NCI-H748 (cell line): Measurements from ENCODE around the gene HSDL2.
"Not testable (repeated sequence)": the region's sequence is repeated elsewhere in the genome, so short reads cannot be mapped to it uniquely, and the experiment has no call there.

Experiments used
- DNase-seq: peaks from one replicate; lab custom pipeline; 2025; ENCODE audit not compliant: unreplicated experiment; lab: John Stamatoyannopoulos, UW

The HSDL2 gene

DNA sequence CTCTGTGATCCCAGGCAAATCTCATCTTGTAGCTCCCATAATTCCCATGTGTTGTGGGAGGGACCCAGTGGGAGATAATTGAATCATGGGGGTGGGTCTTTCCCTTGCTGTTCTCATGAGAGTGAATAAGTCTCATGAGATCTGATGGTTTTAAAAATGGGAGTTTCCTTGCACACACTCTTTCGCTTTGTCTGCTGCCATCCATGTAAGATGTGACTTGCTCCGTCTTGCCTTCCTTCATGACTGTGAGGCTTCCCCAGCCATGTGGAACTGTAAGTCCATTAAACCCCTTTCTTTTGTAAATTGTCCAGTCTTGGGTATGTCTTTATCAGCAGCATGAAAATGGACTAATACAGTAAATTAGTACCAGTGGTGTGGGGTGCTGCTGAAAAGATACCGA lies 14.7 kb upstream of the HSDL2 start:
- not testable (repeated sequence) for DNase-seq

DNA sequence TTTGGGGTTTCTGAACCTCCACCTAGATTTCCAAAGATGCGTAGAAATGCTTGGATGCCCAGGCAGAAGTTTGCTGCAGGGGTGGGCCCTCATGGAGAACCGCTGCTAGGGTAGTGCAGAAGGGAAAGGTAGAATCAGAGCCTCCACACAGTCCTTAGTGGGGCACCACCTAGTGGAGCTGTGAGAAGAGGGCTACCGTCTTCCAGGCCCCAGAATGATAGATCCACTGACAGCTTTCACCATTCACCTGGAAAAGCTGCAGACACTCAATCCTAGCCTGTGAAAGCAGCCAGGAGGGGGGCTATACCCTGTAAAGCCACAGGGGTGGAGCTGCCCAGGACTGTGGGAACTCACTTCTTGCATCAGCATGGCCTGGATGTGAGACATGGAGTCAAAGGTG lies 13.3 kb upstream of the HSDL2 start:
- peak; percentile 22 for DNase-seq

DNA sequence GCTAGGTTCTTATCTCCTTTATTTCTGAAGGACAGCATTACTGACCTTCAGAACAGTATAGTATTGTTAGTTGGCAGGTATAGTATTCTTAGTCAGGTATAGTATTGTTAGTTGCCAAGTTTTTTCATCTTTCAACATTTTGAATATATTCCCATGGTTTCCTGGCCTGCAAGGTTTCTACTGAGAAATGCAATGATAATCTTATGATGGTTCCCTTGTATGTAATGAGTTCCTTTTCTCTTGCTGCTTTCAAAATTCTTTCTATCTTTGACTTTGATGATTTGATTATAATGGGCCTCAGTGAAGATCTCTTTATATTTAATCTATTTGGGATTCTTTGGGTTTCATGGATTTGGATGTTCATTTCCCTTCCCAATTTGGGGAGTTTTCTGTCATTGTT lies 12.4 kb upstream of the HSDL2 start:
- DNase-seq = no peak

DNA sequence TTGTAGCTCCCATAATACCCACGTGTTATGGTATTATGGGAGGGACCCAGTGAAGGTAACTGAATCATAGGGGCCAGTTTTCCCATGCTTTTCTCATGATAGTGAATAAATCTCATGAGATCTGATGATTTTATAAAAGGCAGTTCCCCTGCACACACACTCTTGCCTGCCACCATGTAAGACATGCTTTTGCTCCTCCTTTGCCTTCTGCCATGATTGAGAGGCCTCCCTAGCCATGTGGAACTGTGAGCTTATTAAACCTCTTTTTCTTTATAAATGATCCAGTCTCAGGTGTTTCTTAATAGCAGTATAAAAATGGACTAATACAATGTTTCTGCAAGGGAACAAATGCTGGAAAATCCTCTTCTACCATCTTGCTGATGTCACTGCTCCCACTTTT lies 10.1 kb upstream of the HSDL2 start:
- DNase-seq = no peak

DNA sequence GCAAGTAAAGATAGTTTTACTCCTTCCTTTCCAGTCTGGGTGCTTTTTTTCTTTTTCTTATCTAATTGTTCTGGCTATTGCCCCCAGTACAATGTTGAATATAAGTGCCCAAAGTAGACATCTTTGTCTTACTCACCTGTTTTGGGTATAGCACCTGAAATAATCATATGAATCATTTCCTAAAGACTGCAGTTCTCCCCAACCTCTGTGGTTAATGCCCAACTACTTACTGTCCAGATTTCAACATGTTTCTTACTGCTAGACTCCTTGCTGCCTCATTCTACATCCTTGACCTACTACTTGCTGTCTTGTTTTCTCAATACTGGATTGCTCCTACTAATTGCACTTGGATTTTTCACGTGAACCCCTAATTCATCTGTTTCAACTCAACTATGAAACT lies 8.8 kb upstream of the HSDL2 start:
- no peak for DNase-seq

DNA sequence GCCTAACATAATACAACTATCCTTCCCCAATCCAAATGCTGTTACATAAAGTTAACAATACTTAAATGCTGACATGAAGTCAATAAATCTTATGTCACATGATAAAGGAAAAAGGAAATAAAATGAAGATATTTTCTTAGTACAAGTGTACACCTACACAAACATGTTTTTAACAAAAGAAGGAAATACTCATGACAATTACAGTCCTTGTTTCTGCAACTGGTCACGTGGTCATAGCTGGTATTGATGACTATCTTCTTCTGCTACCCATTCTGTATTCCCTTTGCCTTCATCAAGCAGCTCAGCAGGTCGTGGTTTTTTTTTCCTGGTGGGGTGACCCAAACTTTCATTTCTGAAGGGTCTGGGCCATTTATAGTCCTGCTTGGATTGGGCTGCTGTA lies 6.2 kb upstream of the HSDL2 start:
- not testable (repeated sequence) for DNase-seq

DNA sequence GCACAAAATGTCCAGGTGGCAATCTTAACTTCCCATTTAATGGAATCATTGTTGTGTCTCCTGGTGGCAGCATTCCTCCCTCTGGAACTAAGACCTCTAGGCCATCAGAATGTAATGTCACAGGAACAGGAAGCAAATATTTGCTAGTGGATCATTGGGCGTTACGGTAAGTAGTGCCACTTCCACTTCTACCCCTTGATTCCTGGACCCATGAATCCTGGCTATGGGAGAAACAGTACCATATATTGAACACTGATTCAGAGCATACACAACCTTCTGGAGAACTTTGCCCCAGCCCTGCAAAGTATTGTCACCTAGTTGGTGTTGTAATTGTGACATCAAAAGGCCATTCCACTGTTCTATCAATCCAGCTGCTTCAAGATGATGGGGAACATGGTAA lies 5.7 kb upstream of the HSDL2 start:
- not testable (repeated sequence) for DNase-seq

DNA sequence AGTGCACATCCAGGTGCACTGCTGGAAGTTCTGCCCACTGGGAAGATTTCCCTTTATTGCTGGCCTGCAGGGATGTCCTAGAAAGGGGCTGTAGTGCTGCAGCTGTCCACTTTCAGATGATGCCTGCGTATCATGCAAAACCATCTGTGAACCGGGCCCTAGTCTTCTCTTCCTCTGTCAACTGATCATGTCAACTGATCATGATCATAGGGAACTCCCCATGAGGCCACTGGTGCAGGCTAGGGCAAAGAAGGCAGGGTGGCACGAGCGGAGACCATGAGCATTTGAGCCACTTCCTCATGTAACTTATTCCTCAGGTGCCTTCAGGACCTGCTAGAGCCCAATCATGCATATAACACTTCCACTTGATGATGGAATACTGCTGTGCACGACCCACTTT lies 4.5 kb upstream of the HSDL2 start:
- DNase-seq = no peak

DNA sequence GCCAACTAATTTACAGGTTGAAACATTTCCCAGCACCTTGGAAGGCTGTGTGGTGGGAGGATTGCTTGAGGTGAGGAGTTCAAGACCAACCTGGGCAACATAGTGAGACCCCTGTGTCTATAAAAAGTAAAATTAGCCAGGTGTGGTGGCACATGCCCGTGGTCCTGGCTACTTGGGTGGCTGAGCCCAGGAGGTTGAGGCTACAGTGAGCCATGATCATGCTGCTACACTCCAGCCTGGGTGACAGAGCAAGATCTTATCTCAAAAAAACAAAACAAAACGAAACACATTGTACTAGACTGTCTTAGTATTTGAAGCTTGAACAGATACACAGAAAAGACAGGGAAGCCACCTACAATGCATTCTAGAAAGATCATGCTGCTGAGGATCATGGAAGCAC lies 2.8 kb upstream of the HSDL2 start:
- no peak for DNase-seq

DNA sequence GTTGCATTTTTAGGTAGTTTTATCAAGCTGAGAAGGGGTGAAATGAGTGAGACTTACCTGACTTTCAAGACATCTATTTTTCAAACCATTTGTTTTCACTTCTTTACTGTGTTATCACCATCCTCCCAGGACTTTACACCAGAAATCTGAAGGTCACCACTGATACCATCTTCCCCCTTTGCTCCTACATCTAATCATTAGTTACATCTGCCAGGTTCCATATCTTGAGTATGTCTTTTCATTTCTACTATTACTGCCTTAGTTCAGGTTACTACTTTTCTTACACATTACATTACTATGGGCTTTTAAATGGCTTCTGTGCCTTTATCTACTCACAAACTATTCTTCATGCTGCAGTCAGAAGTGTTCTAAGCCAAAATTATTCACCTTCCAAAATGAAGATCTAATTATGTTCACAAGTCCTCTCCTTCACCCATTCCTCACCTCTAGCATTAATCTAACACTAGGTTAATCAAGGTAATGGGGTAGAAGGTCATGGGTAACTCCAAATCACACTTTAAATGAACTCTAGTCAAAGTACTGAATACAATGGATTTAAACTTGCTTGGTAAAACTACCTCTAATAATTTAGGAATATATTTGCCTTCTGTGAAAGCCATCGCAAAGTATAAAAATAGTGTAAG lies 2.1 kb upstream of the HSDL2 start:
- no peak for DNase-seq

DNA sequence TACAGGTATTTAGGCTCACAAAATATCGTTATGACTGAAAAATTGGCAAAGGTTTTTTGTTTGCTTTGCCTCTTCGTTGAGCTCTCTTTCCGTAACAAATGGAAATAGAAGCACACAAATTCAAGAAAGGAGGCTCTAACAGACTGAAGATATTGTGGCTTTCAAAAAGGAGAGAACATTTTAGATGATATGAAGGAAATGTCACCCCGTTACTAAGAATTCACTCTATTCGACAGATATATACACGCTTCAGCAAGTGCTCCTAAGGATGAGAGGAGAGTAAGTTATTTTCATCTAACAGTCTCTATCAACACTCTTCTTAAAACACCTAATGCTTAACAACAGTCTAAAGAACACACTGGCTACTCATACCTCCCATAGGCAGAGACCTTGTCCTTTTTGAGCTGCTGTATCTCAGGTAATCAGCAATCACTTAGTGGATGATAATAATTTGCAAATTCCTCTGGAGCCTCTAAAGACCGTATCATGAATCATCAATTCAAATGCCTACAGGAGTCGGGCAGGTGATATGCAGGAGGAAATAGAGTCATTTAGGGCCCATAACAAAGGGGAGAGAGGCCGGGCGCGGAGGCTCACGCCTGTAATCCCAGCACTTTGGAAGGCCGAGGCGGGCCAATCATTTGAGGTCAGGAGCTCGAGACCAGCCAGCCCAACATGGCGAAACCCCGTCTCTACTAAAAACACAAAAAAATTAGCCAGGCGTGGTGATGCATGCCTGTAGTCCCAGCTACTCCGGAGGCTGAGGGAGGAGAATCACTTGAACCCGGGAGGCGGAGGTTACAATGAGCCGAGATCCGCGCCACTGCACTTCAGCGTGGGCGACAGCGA lies 1.4 kb upstream of the HSDL2 start:
- peak; percentile 29 for DNase-seq

DNA sequence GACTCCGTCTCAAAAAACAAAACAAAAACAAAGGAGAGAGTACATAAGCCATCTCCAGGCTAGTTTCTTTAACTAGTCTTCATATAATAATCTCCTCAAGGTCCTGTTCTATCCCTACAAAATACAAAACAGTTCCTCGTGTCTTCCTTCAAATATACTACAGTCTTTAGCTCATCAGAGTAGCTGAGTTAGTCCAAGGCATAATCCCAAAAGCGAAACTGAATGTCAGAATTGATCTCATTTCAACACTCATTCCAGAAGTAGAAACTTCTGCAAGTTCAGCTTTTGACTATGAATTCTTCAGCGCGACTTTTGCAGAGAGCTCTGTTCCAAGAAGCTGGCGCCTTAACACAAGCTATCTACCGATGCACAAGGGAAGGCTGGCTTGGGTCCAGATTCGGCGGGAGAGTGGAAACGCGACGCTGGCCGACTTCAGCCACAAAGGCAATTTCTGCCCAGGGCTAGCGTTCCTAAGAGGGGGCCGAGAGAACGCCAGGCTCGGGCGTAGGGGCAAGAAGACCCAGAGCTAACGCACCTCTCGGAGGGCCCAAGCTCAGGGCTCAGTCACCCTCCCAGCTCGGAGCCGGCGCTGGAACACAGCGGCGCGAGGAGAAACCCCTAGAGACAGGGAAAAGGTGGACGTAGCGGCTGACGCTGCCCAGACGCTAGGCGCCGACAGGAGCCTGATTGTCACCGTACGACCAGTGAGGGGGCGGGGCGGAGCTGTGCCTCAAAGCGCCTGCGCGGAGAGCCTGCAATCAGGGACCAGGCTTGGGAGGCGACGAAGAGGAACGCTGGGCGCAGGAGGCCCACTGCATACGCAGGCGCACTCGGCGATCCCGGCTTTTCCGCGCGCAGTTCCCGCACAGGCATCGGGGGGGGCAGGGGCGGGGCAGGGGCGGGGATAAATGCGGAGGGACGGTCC lies 469 bp upstream of the HSDL2 start:
- peak; percentile 99 for DNase-seq

DNA sequence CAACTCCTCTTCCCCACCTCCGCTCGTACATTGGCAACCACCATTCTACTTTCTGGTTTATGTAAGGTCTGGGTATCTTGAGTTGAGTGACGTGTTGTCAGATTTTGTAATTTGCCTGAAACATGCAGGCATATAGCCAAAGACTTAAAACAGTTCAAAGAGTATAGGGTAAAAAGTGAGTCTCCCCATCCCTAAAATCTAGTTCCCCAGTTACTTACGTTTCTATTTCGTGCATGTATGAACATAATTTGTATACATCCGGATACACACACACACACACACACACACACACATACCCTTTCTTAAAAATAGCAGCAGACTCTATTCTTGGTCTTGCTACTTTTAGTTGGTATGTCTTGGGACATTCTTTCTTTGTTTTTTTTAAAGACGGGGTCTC lies 915 bp downstream of the HSDL2 start:
- DNase-seq = no peak

DNA sequence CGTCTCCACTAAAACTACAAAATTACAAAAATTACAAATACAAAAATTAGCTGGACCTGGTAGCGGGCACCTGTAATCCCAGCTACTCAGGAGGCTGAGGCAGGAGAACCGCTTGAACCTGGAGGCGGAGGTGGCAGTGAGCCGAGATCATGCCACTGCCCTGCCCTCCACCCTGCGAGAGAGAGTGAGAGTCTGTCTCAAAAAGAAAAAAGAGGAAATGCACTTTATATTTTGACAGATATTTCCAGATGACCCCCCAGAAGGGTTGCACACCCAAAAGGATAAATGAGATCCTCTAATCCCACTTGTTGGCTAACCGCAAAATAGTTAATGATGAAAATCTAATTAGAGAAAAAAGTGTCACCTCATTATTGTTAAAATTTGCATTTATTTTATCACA lies 2.2 kb downstream of the HSDL2 start:
- no peak for DNase-seq

DNA sequence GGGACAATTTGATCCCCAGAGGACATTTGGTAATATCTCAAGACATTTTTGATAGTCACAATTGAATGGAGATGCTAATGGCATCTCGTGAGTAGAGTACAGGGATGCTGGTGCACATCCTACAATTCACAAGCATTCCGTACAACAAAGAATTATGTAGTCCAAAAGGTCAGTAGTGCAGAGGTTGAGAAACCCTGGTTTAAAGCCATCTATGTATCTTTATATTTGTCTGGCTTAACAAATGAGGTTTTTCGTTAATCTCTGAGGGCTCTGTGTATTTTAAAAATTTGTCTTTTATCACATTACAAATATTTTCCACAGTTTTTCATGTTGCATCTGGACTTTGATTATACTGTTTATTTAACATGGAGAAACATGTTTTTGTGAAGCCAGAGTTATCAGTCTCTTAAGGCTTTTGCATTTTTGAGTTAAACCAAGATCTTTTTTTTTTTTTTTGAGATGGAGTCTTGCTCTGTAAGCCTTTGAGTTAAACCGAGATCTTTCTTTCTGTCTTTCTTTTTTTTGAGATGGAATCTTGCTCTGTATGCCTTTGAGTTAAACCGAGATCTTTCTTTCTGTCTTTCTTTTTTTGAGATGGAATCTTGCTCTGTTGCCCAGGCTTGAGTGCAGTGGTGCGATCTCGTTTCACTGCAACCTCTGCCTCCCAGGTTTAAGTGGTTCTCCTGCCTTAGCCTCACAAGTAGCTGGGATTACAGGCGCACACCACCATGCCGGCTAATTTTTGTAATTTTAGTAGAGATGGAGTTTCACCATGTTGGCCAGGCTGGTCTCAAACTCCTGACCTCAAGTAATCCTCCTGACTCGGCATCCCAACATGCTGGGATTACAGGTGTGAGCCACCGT lies 2.8 kb downstream of the HSDL2 start:
- no peak for DNase-seq

DNA sequence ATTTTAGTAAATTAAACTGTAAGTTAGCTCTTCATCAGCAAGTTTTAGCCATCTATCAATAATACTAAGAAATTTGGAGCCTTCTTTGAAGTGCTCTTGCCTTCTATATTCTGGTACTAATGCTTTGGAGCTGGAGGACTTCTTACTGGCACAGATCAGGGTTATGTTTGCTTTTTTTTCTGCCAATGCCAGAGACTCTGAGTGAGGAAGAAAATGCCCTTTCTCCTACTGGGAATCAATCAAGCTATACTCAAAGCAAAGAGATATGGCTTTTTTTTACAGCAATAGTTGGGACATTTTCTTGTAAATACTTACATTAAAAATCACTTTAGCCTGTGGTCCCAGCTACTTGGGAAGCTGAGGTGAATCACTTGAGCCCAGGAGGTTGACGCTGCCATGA lies 4.3 kb downstream of the HSDL2 start:
- no peak for DNase-seq

DNA sequence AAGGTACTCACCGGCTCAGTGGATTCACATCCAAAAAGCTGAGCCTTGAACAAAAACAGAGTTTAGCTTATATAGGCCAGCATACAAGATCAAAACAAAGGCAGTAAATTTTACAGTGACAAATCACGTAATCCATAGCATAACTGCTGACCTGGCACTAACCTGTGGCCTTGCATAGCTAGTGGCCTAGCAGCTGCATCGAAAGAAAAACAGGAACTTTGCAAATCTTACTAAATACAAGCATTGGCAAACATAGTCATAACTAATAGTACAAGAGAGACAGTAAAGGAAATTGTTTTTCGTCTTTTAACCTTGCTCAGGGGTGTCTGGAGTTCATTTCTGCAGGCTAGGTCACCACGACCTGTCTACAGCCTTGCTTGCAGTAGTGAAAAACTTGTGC lies 4.8 kb downstream of the HSDL2 start:
- no peak for DNase-seq

DNA sequence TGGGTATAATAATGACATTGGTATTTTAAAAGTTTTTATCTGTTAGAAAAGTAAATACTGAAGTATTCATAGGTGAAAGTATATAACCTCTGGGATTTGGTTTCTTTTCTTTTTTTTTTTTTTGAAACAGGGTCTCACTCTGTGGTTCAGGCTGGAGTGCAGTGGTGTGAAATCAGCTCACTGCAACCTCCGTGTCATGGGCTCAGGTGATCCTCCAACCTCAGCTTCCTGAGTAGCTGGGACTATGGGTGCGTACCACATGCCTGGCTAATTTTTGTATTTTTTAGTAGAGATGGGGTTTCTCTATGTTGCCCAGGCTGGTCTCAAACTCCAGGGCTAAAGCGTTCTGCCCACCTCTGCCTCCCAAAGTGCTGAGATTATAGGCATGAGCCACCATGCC lies 7.2 kb downstream of the HSDL2 start:
- DNase-seq = no peak

DNA sequence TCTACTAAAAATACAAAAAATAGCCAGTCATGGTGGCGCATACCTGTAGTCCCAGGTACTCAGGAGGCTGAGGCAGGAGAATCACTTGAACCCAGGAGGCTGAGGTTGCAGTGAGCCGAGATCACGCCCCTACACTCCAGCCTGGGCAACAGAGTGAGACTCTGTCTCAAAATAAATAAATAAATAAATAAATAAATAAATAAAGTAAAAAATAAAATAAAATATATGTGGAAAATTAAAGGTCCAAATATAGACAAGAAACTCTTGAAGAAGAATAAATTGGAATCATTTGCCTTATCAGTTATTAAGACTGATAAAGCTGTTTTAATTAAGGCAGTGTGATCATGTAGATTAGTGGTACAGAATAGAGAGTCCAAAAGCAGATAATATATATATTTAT lies 10.0 kb downstream of the HSDL2 start:
- DNase-seq = not testable (repeated sequence)

DNA sequence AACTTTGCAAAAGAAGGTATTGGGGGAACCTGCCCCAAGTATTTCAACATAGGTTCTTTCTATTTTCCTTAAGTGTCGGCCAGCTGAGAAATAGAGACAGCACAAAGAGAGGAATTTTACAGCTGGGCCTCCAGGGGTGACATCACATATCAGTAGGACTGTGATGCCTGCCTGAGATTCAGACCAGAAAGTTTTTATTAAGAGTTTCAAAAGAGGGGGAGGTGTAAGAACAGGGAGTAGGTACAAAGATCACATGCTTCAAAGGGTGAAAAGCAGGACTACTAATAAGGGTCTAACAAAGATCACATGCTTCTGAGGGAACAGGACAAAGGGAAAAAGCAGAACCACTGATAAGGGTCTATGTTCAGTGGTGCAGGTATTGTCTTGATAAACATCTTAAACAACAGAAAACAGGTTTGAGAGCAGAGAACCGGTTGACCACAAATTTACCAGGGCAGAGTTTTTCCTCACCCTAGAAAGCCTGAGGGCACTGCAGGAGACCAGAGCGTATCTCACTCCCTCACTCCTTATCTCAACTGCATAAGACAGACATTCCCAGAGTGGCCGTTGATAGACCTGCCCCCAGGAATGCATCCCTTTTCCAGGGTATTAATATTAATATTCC lies 12.1 kb downstream of the HSDL2 start:
- DNase-seq = not testable (repeated sequence)
